Mesothelial cell of epicardium (in vitro differentiated cells): ENCODE data around the gene GRPEL2. TPM values are rescaled to one million over a fixed set of nuclear protein-coding genes. Genes with fewer than 3 reads are reported as not detected.

ENCODE experiments used
- DNase-seq, 2 experiments: peaks; one replicate each; pipeline ENCODE4 v3.0.0; 2021; ENCODE audit warnings: low spot score in 2 of 2; ENCODE audit not compliant: unreplicated experiment in 2 of 2
- H3K27ac Mint-ChIP-seq: 2 replicates; pipeline ENCODE4 v1.8.0; 2021; ENCODE audit warnings: mixed read lengths
- H3K27me3 Mint-ChIP-seq: 2 replicates; pipeline ENCODE4 v1.8.0; 2021; ENCODE audit warnings: low read depth, mixed read lengths
- H3K36me3 Mint-ChIP-seq: 2 replicates; pipeline ENCODE4 v1.8.0; 2021; ENCODE audit warnings: mixed read lengths
- H3K4me1 Mint-ChIP-seq: 2 replicates; pipeline ENCODE4 v1.8.0; 2021; ENCODE audit warnings: mixed read lengths
- H3K4me3 Mint-ChIP-seq: 2 replicates; pipeline ENCODE4 v1.8.0; 2021; ENCODE audit warnings: mild to moderate bottlenecking, moderate library complexity, mixed read lengths
- H3K9me3 Mint-ChIP-seq: 2 replicates; pipeline ENCODE4 v1.8.0; 2021; ENCODE audit warnings: mixed read lengths
- total RNA-seq: library from RNA; stranded (reverse); gene quantifications from 3 replicates; pipeline ENCODE4 v1.2.1, GENCODE V29; 2021
- TF ChIP-seq, protein P1 (sequence below): fragments of 200-600 bp; sonication (generic); IDR thresholded peaks from one replicate; pipeline ENCODE4 v1.5.0; 2021; ENCODE audit warnings: antibody characterized with exemption; ENCODE audit not compliant: unreplicated experiment

The GRPEL2 gene
- total RNA-seq, 1 donor from 2014 or later: 15.4 TPM

DNA sequence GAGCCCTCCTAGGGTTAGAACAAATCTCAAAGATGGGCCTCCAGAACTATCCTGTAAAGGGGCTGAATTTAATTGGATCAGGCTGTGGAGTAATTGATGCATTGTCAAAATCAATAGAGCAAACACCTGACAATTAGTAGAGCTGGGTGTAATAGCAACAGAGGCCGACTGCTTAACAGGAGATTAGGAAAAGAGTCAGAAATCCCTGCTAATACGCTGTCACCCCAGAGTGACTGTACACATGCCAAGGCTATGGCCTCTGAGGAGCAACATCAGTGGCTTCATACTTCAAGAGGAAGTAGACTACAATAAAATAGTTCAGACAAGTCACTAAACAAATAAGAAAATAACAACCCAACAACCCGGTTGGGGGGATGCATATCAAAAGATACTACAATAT is 18.7 kb upstream of the GRPEL2 start:
- TF ChIP-seq, protein P1, sequence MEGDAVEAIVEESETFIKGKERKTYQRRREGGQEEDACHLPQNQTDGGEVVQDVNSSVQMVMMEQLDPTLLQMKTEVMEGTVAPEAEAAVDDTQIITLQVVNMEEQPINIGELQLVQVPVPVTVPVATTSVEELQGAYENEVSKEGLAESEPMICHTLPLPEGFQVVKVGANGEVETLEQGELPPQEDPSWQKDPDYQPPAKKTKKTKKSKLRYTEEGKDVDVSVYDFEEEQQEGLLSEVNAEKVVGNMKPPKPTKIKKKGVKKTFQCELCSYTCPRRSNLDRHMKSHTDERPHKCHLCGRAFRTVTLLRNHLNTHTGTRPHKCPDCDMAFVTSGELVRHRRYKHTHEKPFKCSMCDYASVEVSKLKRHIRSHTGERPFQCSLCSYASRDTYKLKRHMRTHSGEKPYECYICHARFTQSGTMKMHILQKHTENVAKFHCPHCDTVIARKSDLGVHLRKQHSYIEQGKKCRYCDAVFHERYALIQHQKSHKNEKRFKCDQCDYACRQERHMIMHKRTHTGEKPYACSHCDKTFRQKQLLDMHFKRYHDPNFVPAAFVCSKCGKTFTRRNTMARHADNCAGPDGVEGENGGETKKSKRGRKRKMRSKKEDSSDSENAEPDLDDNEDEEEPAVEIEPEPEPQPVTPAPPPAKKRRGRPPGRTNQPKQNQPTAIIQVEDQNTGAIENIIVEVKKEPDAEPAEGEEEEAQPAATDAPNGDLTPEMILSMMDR: no peak
- Mint-ChIP-seq H3K4me1 (peaks cover 30% of the 10 kb centered on the region), H3K4me3 (no peak overlapping the region), H3K9me3 (no peaks in the 10 kb centered on the region), H3K27ac (no peak overlapping the region), H3K27me3 (no peaks in the 10 kb centered on the region), H3K36me3 (no peaks in the 10 kb centered on the region)
- DNase-seq: no peak

DNA sequence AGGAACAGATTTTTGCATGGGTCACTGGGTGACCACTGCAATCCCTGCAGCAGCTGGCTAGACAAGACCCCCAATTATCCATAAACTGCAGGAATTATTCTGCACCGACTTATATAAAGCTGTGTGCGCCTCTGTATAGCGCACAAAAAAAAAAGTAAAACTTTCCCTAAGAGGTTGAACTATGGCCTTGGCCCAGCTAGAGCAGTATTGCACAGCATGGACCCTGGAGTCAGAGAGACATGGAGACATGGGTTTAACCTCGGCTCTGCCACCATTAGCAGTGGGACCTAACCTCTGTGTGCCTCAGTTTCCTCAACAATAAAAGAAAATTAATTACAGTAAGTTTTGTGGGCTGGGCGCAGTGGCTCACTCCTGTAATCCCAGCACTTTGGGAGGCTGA is 17.1 kb upstream of the GRPEL2 start:
- H3K36me3 Mint-ChIP-seq: no peaks in the 10 kb centered on the region
- TF ChIP-seq, protein P1: no peak

DNA sequence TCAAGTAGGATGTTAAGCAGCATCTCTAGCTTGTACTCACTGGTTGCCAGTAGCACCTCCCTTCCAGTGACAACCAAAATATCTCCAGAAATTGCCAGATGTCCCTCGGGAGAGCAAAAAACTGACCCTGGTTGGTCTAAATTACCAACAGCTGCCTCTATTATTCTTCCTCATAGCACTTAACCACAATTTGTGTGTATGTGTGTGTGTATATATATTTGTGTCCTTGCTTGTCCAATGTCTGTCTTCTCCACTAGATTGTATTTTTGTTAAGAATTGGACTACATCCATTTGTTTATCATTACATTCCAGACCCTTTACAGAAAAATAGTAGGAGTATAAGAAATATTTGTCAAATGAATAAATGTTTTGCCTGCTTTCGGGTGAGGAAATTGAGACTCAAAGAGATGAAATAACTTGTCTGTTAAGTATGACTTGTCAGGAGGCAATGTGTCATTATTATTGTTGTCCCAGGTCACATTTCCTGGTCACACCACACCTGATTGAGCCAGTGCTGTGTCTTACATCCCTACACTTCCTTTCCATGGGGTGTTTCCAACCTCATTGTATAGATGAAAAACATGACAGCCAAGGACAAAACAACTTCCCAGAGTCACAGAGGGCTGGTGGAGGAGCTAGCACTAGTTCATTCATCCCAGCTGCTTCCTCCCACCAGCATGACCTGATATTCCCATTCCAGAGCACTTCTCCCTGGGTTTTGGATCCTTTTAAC is 11.4 kb upstream of the GRPEL2 start:
- no peak overlapping the region for H3K27ac Mint-ChIP-seq
- H3K4me1 Mint-ChIP-seq: peaks cover 9% of the 10 kb centered on the region
- H3K9me3 Mint-ChIP-seq: no peaks in the 10 kb centered on the region
- H3K36me3 Mint-ChIP-seq: no peaks in the 10 kb centered on the region
- TF ChIP-seq, protein P1: no peak
- H3K27me3 Mint-ChIP-seq: peaks cover 2% of the 10 kb centered on the region
- no peak for DNase-seq
- H3K4me3 Mint-ChIP-seq: no peak overlapping the region

More for the DNA sequence above, 17.1 kb upstream of the GRPEL2 start:
- no peaks in the 10 kb centered on the region for H3K9me3 Mint-ChIP-seq
- no peaks in the 10 kb centered on the region for H3K27me3 Mint-ChIP-seq
- H3K4me1 Mint-ChIP-seq: peaks cover 18% of the 10 kb centered on the region
- no peak overlapping the region for H3K27ac Mint-ChIP-seq
- H3K4me3 Mint-ChIP-seq: no peak overlapping the region
- DNase-seq: no peak

DNA sequence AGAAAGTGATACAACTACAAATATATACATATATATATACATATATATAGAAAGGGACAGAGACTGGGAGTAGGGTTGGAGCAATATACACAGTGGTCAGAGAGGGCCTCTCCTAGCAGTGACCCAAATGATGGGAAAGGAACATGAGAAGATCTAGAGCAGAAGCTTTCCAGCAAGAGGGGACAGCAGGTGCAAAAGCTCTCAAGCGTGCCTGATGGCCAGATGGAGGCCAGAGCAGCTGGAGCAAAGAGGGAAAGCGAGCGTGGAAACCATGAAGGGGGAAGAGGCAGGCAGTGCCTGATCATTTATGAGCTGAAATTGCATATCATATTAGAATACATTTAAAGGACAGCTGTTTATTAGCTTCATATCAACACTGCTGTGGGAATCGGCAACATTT is 7.6 kb upstream of the GRPEL2 start:
- DNase-seq: no peak
- TF ChIP-seq, protein P1: no peak
- Mint-ChIP-seq H3K4me1 (peaks cover 9% of the 10 kb centered on the region), H3K36me3 (no peaks in the 10 kb centered on the region), H3K27me3 (peaks cover 2% of the 10 kb centered on the region), H3K4me3 (no peak overlapping the region), H3K9me3 (no peaks in the 10 kb centered on the region), H3K27ac (no peak overlapping the region)

DNA sequence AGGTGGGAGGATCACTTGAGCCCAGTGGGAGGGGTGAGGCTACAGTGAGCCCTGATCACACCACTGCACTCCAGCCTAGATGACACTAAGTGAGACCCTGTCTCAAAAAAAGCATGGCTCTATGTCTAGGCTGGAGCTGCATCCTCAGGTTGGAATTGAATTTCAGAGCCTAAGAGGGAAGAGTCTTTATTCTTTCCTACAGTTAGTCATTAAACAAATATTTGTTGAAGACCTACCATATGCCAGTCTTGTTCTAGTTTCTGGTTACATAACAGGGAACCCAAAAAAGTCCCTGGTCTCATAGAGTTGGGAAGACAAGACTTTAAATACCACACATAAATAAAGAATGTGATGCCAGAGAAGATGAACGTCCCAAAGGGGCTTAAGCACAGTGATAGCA is 6.9 kb upstream of the GRPEL2 start:
- TF ChIP-seq, protein P1: no peak
- Mint-ChIP-seq H3K27ac (no peak overlapping the region), H3K9me3 (no peaks in the 10 kb centered on the region), H3K36me3 (no peaks in the 10 kb centered on the region), H3K4me3 (no peak overlapping the region), H3K4me1 (peaks cover 9% of the 10 kb centered on the region), H3K27me3 (peaks cover 4% of the 10 kb centered on the region)
- DNase-seq: no peak
